GM21737 (cell line): Measurements from ENCODE around the gene TRIM8.
"Not testable (repeated sequence)": the region's sequence is repeated elsewhere in the genome, so short reads cannot be mapped to it uniquely, and the experiment has no call there.

Experiments used
- ATAC-seq: cut with Tn5 transposase; IDR thresholded peaks from one replicate; pipeline ENCODE4 v1.9.1; 2021; ENCODE audit warnings: mild to moderate bottlenecking, moderate library complexity; ENCODE audit not compliant: unreplicated experiment

Gene TRIM8

DNA sequence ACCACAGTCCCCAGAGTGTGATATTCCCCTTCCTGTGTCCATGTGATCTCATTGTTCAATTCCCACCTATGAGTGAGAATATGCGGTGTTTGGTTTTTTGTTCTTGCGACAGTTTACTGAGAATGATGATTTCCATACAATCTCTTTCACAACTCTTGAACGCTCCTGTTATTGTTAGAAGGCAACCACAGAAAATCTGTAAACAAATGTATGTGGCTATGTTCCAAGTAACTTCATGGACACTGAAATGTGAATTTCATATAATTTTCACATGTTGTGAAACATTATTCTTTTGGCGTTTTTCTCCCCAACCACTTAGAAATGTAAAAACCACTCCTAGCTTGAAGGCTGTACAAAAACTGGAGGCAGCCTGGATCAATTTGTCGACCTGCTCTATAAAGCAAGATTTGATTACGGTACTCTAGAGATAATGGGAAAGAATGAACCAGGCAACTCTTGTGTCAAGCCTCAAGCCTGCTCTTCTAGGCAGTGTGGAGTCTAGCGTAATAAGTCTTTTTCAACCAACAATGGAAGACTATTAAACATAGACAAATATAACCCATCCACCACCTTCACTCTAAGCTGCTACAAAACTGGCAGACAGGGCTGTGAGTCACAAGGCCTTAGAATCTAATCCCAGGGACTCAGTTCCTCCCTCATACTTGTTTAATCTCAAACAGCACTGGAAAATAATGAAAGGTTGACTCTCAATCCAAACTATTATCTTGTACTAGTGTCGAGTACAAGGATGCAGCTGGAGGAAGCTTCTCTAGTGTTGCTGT, 47.2 kb downstream of the TRIM8 start:
- no peak for ATAC-seq

DNA sequence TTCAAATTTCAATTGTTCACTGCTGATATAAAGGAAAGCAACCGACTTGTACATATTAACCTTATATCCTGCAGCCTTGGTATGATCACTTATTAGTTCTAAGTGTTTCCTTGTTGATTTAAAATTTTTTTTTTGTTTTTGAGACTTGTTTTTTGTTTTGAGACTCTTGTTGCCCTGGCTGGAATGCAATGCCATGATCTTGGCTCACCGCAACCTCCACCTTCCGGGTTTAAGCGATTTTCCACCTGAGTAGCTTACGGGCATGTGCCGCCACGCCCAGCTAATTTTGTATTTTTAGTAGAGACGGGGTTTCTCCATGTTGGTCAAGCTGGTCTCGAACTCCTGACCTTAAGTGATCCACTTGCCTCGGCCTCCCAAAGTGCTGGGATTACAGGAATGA, 51.1 kb downstream of the TRIM8 start:
- not testable (repeated sequence) for ATAC-seq

DNA sequence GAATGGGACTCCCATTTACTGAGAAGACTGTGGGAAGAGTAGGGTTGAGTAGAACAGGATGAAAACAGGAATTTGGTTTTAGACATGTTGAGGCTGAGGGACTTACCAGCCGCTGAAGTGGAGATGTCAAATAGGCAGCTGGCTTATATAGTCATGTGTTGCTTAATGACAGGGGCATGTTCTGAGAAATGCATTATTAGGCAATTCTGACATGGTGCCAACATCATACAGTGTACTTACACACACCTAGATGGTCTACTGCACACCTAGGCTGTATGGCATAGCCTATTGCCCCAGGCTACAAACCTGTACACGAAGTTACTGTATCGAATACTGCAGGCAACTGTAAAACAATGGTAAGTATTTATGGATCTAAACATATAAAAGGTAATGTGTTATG, 52.5 kb downstream of the TRIM8 start:
- ATAC-seq, result no peak

DNA sequence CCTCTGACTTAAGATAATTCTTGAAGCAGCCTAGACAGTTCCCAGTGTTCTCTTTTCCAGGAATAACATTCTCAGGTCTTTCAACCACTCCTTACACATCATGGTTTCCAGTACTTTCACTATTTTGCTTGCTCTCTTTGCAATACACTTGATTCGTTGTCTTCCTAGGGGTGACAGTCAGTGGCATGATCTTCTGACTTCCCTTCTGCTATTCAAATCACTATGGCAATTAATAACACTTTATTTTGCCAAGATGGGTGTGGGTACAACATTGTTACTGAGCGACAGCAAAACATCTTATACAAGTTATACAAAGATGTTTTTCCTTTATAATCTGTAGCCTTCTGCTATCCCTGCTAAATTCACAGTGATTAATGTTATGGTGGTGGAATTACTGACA, 54.6 kb downstream of the TRIM8 start:
- ATAC-seq, result no peak

DNA sequence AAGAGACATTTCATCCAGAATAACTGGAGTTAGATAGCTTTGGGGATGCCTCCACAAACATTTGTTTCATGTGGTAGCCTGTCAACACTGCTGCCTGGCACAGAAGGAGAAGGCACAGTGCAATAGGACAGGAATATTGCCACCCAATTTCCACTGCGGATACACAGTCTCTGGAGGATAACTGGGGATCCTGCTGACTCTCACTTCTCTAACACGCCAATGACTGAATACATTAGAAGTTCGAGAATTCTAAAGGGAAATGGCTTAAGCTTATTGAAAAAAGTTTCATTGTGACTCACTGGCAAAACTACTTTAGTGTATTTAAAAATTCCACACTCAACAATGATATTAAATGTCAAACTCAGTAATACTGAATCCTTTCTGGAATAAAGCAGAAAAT, 57.0 kb downstream of the TRIM8 start:
- no peak for ATAC-seq

DNA sequence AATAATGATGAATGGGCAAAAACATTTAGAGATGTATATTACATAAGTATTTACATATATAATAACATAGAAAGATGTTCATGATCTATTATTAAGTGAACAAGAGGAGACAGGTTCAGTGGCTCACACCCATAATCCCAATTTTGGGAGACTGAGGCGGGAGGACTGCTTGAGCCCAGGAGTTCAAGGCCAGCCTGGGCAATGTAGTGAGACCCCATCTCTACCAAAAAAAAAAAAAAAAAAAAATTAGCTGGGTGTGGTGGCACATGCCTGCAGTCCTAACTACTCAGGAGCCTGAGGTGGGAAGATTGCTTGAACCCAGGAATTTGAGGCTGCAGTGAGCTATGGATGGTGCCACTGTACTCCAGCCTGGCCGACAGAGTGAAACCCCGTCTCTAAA, 57.5 kb downstream of the TRIM8 start:
- ATAC-seq, result no peak

DNA sequence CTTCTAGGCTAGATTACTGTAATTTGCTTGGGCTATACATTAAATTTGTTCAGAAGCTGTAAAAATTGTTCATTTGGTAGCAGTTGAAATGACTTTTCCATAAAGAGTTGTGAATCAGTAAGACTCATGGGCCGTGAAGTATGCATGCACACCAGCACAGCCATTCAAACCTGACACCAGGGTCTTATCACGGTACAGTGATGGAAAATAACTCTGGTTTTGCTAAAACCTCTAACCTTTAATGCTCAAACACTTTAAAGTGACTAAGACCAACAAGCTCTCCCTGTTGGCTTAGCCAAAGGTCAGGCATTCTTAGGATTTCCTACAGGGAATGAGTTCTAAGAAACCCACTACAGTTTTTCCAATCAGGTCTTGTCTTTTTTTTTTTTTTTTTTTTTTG, 58.5 kb downstream of the TRIM8 start:
- ATAC-seq, result no peak

DNA sequence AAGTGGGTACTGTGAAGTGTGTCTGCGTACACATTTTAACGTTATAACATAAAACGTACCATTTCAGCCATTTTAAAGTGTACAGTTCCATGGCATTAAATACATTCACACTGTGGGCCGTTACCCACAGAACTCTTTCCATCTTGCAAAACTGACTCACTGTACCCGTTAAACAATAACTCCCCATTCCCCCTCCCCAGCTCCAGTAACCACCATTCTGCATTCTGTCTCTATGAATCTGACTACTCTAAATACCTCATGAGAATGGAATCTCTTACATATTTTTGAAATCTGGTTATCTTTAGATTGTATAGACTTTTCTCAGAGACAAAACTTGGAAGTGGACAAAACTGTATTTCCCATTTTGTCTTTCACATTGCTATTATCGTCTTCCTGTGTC, 60.6 kb downstream of the TRIM8 start:
- ATAC-seq, result no peak

DNA sequence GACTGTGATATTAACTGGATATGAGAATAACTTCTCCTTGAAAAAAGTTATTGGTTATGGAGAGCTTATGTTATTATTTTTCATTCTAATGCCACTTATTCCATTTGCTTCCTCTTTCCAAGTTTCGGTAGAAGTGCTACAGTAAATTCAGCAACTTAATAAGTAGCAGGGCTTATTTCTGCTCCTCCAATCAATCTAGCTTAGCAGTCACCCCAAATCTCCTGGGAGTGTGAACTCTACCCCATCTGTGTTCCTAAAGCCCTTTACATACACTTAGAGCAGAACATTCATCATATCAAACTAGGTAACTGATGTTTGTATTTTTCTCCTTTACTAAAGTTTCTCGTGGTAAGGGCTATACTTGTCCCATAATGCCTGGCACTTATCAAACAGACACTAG, 61.3 kb downstream of the TRIM8 start:
- ATAC-seq, result no peak
